Measurements from ENCODE around the gene MRC2. TPM values are rescaled to one million over a fixed set of nuclear protein-coding genes. Genes with fewer than 3 reads are reported as not detected.

The MRC2 gene
- total RNA-seq, 1 donor from 2014 or later, result 120 TPM

DNA sequence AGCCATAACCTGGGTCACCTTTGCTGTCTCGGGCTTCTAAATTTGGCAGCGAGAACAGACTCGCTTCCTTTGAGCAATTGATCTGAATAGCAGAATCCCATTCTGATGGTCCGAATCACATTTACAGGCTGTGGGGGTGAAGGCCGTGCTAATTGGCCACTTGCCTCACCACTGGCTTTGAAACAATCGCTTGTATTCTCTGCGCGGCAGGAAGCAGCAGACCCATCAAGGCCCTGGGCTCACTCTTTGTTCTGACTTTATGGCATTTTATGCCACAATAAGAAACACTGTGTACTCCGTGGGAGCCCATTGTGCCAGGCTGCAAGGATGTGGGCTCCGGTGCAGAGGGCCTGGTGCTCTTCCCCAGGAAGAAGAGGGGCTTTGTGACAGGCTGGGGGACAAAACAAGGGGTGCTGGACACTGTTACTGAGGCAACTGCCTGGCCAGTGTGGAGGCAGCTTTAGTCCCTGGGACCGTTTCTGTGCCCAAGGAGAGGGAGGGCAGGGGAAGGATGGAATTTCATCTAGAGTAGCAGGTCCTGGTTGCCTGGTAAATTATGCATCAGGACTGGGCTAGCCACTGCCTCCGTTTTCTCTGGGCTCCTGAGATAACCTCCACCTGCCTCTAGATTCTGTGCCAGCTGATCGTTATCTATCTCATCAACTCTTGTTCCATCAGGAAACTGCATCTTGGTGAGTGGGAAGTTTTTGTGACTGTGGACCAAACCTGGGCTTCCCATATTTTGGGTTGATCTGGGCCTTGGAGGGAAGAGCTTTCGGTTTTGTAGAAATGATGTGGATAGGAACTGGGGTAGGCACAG is 78.5 kb downstream of the MRC2 start:
- no peaks in the 10 kb centered on the region for H3K9me3 Mint-ChIP-seq (ENCODE audit: unreplicated experiment)
- H3K4me1 Mint-ChIP-seq (ENCODE audit: unreplicated experiment), result peaks cover 24% of the 10 kb centered on the region
- peaks cover 2% of the 10 kb centered on the region for H3K27me3 Mint-ChIP-seq (ENCODE audit: unreplicated experiment)
- DNase-seq (ENCODE audit: low spot score), result no peak
- peak overlapping the region; percentile 87 for H3K27ac Mint-ChIP-seq (ENCODE audit: unreplicated experiment)
- H3K36me3 Mint-ChIP-seq (ENCODE audit: low read depth, unreplicated experiment), result peaks cover 14% of the 10 kb centered on the region
- TF ChIP-seq, protein P1, sequence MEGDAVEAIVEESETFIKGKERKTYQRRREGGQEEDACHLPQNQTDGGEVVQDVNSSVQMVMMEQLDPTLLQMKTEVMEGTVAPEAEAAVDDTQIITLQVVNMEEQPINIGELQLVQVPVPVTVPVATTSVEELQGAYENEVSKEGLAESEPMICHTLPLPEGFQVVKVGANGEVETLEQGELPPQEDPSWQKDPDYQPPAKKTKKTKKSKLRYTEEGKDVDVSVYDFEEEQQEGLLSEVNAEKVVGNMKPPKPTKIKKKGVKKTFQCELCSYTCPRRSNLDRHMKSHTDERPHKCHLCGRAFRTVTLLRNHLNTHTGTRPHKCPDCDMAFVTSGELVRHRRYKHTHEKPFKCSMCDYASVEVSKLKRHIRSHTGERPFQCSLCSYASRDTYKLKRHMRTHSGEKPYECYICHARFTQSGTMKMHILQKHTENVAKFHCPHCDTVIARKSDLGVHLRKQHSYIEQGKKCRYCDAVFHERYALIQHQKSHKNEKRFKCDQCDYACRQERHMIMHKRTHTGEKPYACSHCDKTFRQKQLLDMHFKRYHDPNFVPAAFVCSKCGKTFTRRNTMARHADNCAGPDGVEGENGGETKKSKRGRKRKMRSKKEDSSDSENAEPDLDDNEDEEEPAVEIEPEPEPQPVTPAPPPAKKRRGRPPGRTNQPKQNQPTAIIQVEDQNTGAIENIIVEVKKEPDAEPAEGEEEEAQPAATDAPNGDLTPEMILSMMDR (IDR thresholded peaks at IDR 0.05; ENCODE audit: unreplicated experiment), result no peak
- peak overlapping the region; percentile 90 for H3K4me3 Mint-ChIP-seq (ENCODE audit: unreplicated experiment)

DNA sequence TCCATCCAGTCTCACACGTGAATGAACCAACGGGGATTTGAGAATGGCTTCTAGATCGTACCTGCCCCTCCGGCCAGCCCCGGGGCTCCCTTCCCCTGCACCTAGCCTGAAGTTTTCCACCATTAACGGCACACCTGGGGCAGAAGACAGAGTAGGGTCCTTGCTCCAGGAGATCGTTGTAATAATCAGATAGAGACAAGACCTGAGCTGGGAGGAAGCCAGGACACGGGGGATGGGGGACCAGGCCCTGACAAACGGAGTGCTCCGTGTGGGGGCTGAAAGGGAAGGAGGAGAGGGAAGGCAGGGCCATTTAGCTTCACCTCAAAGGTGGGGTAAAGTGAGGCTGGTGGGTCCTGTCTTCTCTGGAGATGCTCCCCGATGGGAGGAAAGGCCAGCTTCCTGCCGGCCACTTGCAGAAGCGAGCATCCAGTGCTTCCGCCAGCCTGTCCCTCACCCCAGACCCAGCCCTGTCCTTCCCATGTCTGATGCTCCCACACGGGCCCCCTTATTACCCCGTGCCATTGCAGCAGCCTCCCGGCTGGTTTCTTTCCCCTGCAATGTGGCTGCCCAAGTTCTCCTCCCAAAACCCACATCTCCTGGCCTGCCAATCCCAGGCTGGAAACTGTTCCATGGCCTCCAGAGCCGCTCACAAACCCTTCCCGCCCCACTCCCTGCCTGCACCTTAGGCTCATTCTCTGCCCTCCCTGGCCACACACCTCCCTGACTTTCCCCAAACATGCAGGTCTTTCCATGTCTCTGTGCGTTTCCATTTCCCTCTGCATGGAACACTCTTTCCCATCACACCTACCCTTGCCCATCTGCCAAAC is 79.3 kb downstream of the MRC2 start:
- H3K9me3 Mint-ChIP-seq (ENCODE audit: unreplicated experiment), result no peaks in the 10 kb centered on the region
- DNase-seq (ENCODE audit: low spot score), result no peak
- peak overlapping the region; percentile 87 for H3K27ac Mint-ChIP-seq (ENCODE audit: unreplicated experiment)
- peaks cover 14% of the 10 kb centered on the region for H3K36me3 Mint-ChIP-seq (ENCODE audit: low read depth, unreplicated experiment)
- TF ChIP-seq, protein P1 (IDR thresholded peaks at IDR 0.05; ENCODE audit: unreplicated experiment), result no peak
- H3K27me3 Mint-ChIP-seq (ENCODE audit: unreplicated experiment), result peaks cover 2% of the 10 kb centered on the region
- H3K4me1 Mint-ChIP-seq (ENCODE audit: unreplicated experiment), result peaks cover 24% of the 10 kb centered on the region
- H3K4me3 Mint-ChIP-seq (ENCODE audit: unreplicated experiment), result peak overlapping the region; percentile 80

DNA sequence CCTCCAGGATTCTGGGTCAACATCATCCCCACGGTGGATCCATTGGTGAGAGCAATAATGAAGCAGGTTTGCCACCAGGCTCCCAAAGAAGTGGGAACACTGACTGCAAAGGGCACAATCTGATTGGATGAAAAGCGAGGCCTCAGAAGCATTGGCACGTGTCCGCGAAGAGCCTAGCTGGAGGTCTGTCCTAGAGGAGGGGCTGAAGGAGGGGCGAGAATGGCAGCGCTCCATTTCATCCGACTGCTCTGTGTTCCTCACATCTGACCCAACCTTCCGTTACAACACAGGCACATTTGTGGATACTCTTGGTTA is 79.9 kb downstream of the MRC2 start:
- Mint-ChIP-seq H3K4me3 (ENCODE audit: unreplicated experiment) (peak overlapping the region; percentile 43), H3K27ac (ENCODE audit: unreplicated experiment) (no peak overlapping the region), H3K36me3 (ENCODE audit: low read depth, unreplicated experiment) (peaks cover 14% of the 10 kb centered on the region)

DNA sequence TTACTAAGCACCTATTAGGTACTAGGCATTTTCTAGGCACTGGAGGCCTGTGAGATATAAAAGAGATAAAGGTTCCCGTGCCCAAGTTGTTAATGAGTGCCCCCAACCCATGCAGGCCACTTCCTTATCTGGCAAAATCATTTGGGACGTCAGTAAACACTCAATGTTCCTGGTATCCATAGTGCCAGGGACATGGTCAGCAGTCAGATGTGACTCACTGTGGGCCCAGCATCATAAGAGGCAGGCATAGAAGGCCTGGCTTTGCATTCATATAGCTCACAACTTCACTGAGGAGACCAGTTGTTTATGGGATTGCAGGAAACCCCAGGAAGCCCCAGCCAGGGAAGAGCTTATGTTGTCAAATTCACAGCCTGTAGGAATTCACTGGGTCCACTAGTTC is 81.1 kb downstream of the MRC2 start:
- Mint-ChIP-seq H3K9me3 (ENCODE audit: unreplicated experiment) (no peaks in the 10 kb centered on the region), H3K36me3 (ENCODE audit: low read depth, unreplicated experiment) (peaks cover 14% of the 10 kb centered on the region), H3K4me3 (ENCODE audit: unreplicated experiment) (no peak overlapping the region), H3K27ac (ENCODE audit: unreplicated experiment) (no peak overlapping the region), H3K4me1 (ENCODE audit: unreplicated experiment) (peaks cover 24% of the 10 kb centered on the region), H3K27me3 (ENCODE audit: unreplicated experiment) (peaks cover 4% of the 10 kb centered on the region)
- TF ChIP-seq, protein P1 (IDR thresholded peaks at IDR 0.05; ENCODE audit: unreplicated experiment), result no peak
- DNase-seq (ENCODE audit: low spot score), result no peak

More for the DNA sequence above, 79.9 kb downstream of the MRC2 start:
- TF ChIP-seq, protein P1 (IDR thresholded peaks at IDR 0.05; ENCODE audit: unreplicated experiment), result no peak
- peaks cover 24% of the 10 kb centered on the region for H3K4me1 Mint-ChIP-seq (ENCODE audit: unreplicated experiment)
- H3K27me3 Mint-ChIP-seq (ENCODE audit: unreplicated experiment), result peaks cover 2% of the 10 kb centered on the region
- DNase-seq (ENCODE audit: low spot score), result no peak
- no peaks in the 10 kb centered on the region for H3K9me3 Mint-ChIP-seq (ENCODE audit: unreplicated experiment)

DNA sequence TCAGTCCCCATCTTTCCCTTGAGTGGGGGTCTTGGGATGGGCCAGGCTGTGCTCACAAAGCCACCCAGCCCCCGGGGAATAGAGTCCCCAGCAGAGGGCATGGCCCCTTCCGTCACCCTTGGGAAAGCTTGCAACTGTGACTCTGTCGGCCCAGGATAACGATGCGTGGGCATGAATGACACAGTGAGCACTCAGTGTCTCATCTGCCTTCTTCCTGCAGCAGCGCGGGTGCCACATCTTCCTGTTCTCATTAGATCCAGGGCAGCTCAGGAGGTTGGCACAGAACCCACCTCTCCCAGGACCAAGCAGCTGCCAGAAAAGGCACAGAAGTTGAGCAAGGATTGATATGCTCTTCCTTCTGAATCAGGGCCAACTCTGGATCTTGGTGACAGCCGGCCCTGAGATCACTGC is 84.7 kb downstream of the MRC2 start:
- Mint-ChIP-seq H3K9me3 (ENCODE audit: unreplicated experiment) (no peaks in the 10 kb centered on the region), H3K36me3 (ENCODE audit: low read depth, unreplicated experiment) (peaks cover 10% of the 10 kb centered on the region), H3K4me1 (ENCODE audit: unreplicated experiment) (peaks cover 10% of the 10 kb centered on the region), H3K4me3 (ENCODE audit: unreplicated experiment) (no peak overlapping the region), H3K27me3 (ENCODE audit: unreplicated experiment) (peaks cover 5% of the 10 kb centered on the region), H3K27ac (ENCODE audit: unreplicated experiment) (no peak overlapping the region)
- DNase-seq (ENCODE audit: low spot score), result no peak
- TF ChIP-seq, protein P1 (IDR thresholded peaks at IDR 0.05; ENCODE audit: unreplicated experiment), result no peak
